DOHH2 (cell line): ENCODE data around the gene DKK1.

Experiments used
- CTCF ChIP-seq: fragments of 200-600 bp; sonication (generic); IDR thresholded peaks from one replicate; pipeline ENCODE4 v1.5.1; 2014; ENCODE audit warnings: antibody characterized with exemption, mild to moderate bottlenecking, low read depth, low read length; ENCODE audit not compliant: poor library complexity, severe bottlenecking
- EZH2phosphoT487 ChIP-seq: fragments of 200-600 bp; sonication (generic); IDR thresholded peaks from 2 replicates; pipeline ENCODE4 v1.6.1; 2017; ENCODE audit warnings: borderline replicate concordance, mild to moderate bottlenecking, antibody characterized with exemption, low read length, moderate library complexity, mixed read lengths

- TF ChIP-seq CTCF (no peak), EZH2phosphoT487 (no peak)
Observed at GRCh38 chr10:52297747-52298146, 16.3 kb upstream of the DKK1 start.
